ENCODE results near the gene ATG7.

GRCh38 chr3:11413071-11413470 lies 140.9 kb downstream of the ATG7 start:
- TF ChIP-seq POLR2AphosphoS5 (IDR thresholded peaks at IDR 0.05; ENCODE audit: insufficient read depth in 1 of 2, low read depth in 1 of 2) (no peak), CTCF (IDR thresholded peaks at IDR 0.05) (no peak), POLR2A (IDR thresholded peaks at IDR 0.05) (no peak)

Data from vagina (tissue), 2 donors.